ENCODE measurements around the gene AMER2.

AMER2 gene, protein sequence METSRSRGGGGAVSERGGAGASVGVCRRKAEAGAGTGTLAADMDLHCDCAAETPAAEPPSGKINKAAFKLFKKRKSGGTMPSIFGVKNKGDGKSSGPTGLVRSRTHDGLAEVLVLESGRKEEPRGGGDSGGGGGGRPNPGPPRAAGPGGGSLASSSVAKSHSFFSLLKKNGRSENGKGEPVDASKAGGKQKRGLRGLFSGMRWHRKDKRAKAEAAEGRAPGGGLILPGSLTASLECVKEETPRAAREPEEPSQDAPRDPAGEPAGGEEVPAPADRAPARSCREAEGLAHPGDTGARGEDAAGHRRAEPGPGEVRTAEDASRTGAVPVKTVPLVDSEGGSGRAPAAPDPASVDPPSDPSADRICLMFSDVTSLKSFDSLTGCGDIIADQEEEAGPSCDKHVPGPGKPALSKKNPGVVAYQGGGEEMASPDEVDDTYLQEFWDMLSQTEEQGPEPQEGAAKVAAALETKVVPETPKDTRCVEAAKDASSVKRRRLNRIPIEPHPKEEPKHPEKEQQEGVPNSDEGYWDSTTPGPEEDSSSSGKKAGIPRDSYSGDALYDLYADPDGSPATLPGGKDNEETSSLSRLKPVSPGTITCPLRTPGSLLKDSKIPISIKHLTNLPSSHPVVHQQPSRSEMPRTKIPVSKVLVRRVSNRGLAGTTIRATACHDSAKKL

DNA sequence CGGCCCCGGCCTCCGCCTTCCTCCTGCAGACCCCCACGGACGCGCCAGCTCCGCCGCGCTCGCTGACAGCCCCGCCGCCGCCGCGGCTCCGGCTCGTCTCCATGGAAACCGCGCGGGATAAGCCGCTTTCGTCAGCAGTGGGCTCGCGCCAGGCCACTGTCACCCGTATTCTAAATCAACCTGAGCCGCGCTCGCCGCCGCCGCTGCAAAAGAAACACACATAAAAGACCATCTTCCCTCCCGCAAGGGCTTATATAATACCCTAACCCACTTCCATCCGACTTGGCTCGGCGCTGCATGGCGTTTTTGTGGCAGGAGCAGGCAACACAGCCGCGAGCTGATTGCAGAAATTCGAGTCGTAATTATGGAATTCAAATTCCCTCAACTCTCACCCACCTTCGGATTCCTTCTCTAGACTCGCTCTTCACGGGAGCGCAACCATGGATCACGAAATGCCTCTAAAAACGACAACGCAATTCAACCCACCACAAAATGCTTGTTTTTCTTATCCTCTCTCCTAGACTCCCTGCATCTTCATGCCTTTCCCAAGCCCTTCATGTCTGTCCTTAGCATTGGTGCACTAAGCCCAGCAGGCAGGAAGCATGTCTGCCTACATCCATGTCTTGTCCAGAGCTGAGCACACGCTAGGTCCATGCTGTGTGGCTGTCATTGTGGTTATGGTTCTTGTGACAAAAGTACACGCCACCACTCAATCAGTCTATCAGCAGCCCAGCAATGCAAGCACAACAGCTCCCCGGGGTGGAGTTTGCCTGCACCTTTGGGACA lies at the start of gene AMER2:
AMER2 (minus strand) TSS at position 772 of the 786 bp plus-strand sequence; CDS start at position 103, 669 bp downstream.
- Histone ChIP-seq H3K9me3 (ENCODE audit: insufficient read depth, low read length) (no peaks in the 10 kb centered on the region), H3K36me3 (ENCODE audit: insufficient read depth, insufficient read length, low read length) (no peaks in the 10 kb centered on the region), H3K9ac (ENCODE audit: insufficient read length, low read depth) (peak within 1 kb of the TSS; percentile 64), H3K4me3 (ENCODE audit: insufficient read length, low read depth) (peak within 1 kb of the TSS; percentile 40), H3K4me1 (ENCODE audit: insufficient read depth, insufficient read length) (peaks cover 3% of the 10 kb centered on the region), H3K27me3 (ENCODE audit: insufficient read depth, insufficient read length) (peaks cover 38% of the 10 kb centered on the region)
- no peak for DNase-seq (ENCODE audit: low read depth, low spot score)
- no peak for TF ChIP-seq YY1 (IDR thresholded peaks at IDR 0.05; ENCODE audit: insufficient read depth, insufficient read length)
- TF ChIP-seq ZNF274 (IDR thresholded peaks at IDR 0.05; ENCODE audit: low read depth, low read length) = no peak
- TF ChIP-seq SUZ12 (IDR thresholded peaks at IDR 0.05; ENCODE audit: extremely low read depth, insufficient read depth, insufficient read length) = no peak

- H3K4me1 ChIP-seq (ENCODE audit: insufficient read depth, insufficient read length) = no peaks in the 10 kb centered on the region
- no peaks in the 10 kb centered on the region for H3K36me3 ChIP-seq (ENCODE audit: insufficient read depth, insufficient read length, low read length)
- no peaks in the 10 kb centered on the region for H3K9me3 ChIP-seq (ENCODE audit: insufficient read depth, low read length)
- TF ChIP-seq ZNF274 (IDR thresholded peaks at IDR 0.05; ENCODE audit: low read depth, low read length) (no peak), YY1 (IDR thresholded peaks at IDR 0.05; ENCODE audit: insufficient read depth, insufficient read length) (no peak), SUZ12 (IDR thresholded peaks at IDR 0.05; ENCODE audit: extremely low read depth, insufficient read depth, insufficient read length) (no peak)
- no peak overlapping the region for H3K9ac ChIP-seq (ENCODE audit: insufficient read length, low read depth)
- H3K4me3 ChIP-seq (ENCODE audit: insufficient read length, low read depth) = no peak overlapping the region
- no peak for DNase-seq (ENCODE audit: low read depth, low spot score)
- no peaks in the 10 kb centered on the region for H3K27me3 ChIP-seq (ENCODE audit: insufficient read depth, insufficient read length)
These were observed 45.9 kb upstream of the AMER2 start for GRCh38 chr13:25218019-25218418.

DNA sequence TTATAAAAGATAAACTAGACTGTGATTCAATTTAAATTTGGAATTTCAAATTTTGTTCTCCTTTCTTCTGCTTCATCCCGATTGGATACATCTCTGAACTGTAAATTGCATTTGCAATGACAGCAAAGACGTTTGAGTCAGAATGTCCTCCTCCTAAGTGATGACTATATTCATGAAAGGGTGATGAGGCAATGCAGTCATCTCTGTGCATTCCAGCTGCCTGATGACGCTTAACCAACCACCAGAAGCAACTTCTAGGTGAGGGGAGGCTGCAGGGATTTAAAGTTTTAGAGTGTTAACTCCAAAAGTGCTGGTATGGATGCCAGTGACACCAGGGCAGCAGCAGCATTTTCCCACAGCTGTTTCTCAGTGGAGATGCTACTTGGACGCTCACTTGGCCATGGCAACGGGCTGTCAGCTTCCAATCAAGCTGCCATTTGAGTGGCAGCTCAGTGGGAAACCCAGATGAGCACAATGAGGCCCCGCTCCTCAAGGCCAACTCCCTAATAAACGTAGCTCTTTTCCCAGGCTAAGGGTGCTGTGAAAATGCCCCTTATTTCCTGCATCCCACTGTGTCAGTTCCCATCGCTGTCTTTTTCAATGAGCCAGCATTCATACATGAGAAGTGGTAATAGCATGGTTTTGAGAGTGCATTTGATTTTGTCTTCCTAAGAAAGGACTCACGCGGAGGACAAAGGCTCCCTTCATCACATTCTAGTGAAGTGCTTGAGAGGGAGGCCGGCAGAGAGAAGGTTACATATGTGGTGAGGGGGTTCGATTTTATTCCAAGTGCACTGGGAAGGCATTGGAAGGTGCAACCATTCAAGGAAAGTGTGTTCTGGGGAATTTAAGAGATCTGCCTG lies 45.2 kb upstream of the AMER2 start:
- Histone ChIP-seq H3K4me3 (ENCODE audit: insufficient read length, low read depth) (no peak overlapping the region), H3K9ac (ENCODE audit: insufficient read length, low read depth) (no peak overlapping the region), H3K27me3 (ENCODE audit: insufficient read depth, insufficient read length) (no peaks in the 10 kb centered on the region), H3K36me3 (ENCODE audit: insufficient read depth, insufficient read length, low read length) (no peaks in the 10 kb centered on the region), H3K4me1 (ENCODE audit: insufficient read depth, insufficient read length) (no peaks in the 10 kb centered on the region), H3K9me3 (ENCODE audit: insufficient read depth, low read length) (no peaks in the 10 kb centered on the region)
- TF ChIP-seq SUZ12 (IDR thresholded peaks at IDR 0.05; ENCODE audit: extremely low read depth, insufficient read depth, insufficient read length) (no peak), ZNF274 (IDR thresholded peaks at IDR 0.05; ENCODE audit: low read depth, low read length) (no peak), YY1 (IDR thresholded peaks at IDR 0.05; ENCODE audit: insufficient read depth, insufficient read length) (no peak)
- no peak for DNase-seq (ENCODE audit: low read depth, low spot score)

DNA sequence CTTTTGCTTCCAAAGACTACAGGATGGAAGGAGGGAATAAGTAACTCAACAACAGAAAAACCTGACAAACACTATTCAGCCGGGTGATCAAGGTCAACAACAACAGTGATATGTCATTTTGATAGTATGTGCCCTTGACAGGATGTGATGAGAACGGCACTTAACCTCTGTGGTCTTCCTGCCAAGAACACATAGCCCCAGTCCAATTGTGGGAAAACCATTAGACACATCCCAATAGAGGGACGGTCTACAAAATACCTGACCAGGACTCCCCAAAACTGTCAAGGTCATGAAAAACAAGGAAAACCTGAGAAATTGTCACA lies 43.1 kb upstream of the AMER2 start:
- DNase-seq (ENCODE audit: low read depth, low spot score) = no peak
- H3K4me3 ChIP-seq (ENCODE audit: insufficient read length, low read depth) = no peak overlapping the region
- TF ChIP-seq YY1 (IDR thresholded peaks at IDR 0.05; ENCODE audit: insufficient read depth, insufficient read length) (no peak), SUZ12 (IDR thresholded peaks at IDR 0.05; ENCODE audit: extremely low read depth, insufficient read depth, insufficient read length) (no peak), ZNF274 (IDR thresholded peaks at IDR 0.05; ENCODE audit: low read depth, low read length) (no peak)
- H3K36me3 ChIP-seq (ENCODE audit: insufficient read depth, insufficient read length, low read length) = no peaks in the 10 kb centered on the region
- no peaks in the 10 kb centered on the region for H3K27me3 ChIP-seq (ENCODE audit: insufficient read depth, insufficient read length)
- no peak overlapping the region for H3K9ac ChIP-seq (ENCODE audit: insufficient read length, low read depth)
- no peaks in the 10 kb centered on the region for H3K4me1 ChIP-seq (ENCODE audit: insufficient read depth, insufficient read length)
- H3K9me3 ChIP-seq (ENCODE audit: insufficient read depth, low read length) = no peaks in the 10 kb centered on the region

GRCh38 chr13:25214491-25215252 lies 42.6 kb upstream of the AMER2 start:
- H3K36me3 ChIP-seq (ENCODE audit: insufficient read depth, insufficient read length, low read length) = no peaks in the 10 kb centered on the region
- H3K27me3 ChIP-seq (ENCODE audit: insufficient read depth, insufficient read length) = no peaks in the 10 kb centered on the region
- no peaks in the 10 kb centered on the region for H3K9me3 ChIP-seq (ENCODE audit: insufficient read depth, low read length)
- no peak overlapping the region for H3K9ac ChIP-seq (ENCODE audit: insufficient read length, low read depth)
- no peak overlapping the region for H3K4me3 ChIP-seq (ENCODE audit: insufficient read length, low read depth)
- no peak for TF ChIP-seq SUZ12 (IDR thresholded peaks at IDR 0.05; ENCODE audit: extremely low read depth, insufficient read depth, insufficient read length)
- TF ChIP-seq ZNF274 (IDR thresholded peaks at IDR 0.05; ENCODE audit: low read depth, low read length) = no peak
- TF ChIP-seq YY1 (IDR thresholded peaks at IDR 0.05; ENCODE audit: insufficient read depth, insufficient read length) = no peak
- DNase-seq (ENCODE audit: low read depth, low spot score) = no peak
- no peaks in the 10 kb centered on the region for H3K4me1 ChIP-seq (ENCODE audit: insufficient read depth, insufficient read length)

GRCh38 chr13:25213715-25214114 lies 41.6 kb upstream of the AMER2 start:
- Histone ChIP-seq H3K4me3 (ENCODE audit: insufficient read length, low read depth) (no peak overlapping the region), H3K27me3 (ENCODE audit: insufficient read depth, insufficient read length) (no peaks in the 10 kb centered on the region), H3K36me3 (ENCODE audit: insufficient read depth, insufficient read length, low read length) (no peaks in the 10 kb centered on the region), H3K9me3 (ENCODE audit: insufficient read depth, low read length) (no peaks in the 10 kb centered on the region), H3K9ac (ENCODE audit: insufficient read length, low read depth) (no peak overlapping the region), H3K4me1 (ENCODE audit: insufficient read depth, insufficient read length) (no peaks in the 10 kb centered on the region)
- TF ChIP-seq YY1 (IDR thresholded peaks at IDR 0.05; ENCODE audit: insufficient read depth, insufficient read length) = no peak
- TF ChIP-seq ZNF274 (IDR thresholded peaks at IDR 0.05; ENCODE audit: low read depth, low read length) = no peak
- DNase-seq (ENCODE audit: low read depth, low spot score) = no peak
